GM12891 (cell line): Measurements from ENCODE around the gene ATG10.
"Not testable (repeated sequence)": the region's sequence is repeated elsewhere in the genome, so short reads cannot be mapped to it uniquely, and the experiment has no call there.

Experiments
- DNase-seq: peaks from one replicate; pipeline ENCODE4 v3.0.0; 2011; ENCODE audit warnings: low spot score; ENCODE audit not compliant: insufficient read length
- FAIRE-seq: peaks from 2 replicates; lab custom pipeline; 2011; peaks lifted over from hg19 to GRCh38; lab: Jason Lieb, UNC
- PAX5 ChIP-seq: IDR thresholded peaks from 2 replicates; pipeline ENCODE4 v1.6.1; 2011; ENCODE audit warnings: low read length, moderate library complexity, mild to moderate bottlenecking; ENCODE audit not compliant: insufficient read depth, severe bottlenecking
- POLR2A ChIP-seq: IDR thresholded peaks from 2 replicates; pipeline ENCODE4 v1.6.1; 2011; ENCODE audit warnings: low read depth, low read length, control low read depth
- POLR2AphosphoS5 ChIP-seq: IDR thresholded peaks from 2 replicates; pipeline ENCODE4 v1.6.1; 2011; ENCODE audit warnings: low read depth, low read length, control low read depth
- POU2F2 ChIP-seq: IDR thresholded peaks from 2 replicates; pipeline ENCODE4 v1.6.1; 2011; ENCODE audit warnings: low read depth, mild to moderate bottlenecking, control low read depth, low read length, moderate library complexity
- SPI1 ChIP-seq: IDR thresholded peaks from 2 replicates; pipeline ENCODE4 v1.6.1; 2011; ENCODE audit warnings: low read depth, low read length, control low read depth
- TAF1 ChIP-seq: IDR thresholded peaks from 2 replicates; pipeline ENCODE4 v1.6.1; 2011; ENCODE audit warnings: low read depth, low read length, control low read depth

Gene ATG10

DNA sequence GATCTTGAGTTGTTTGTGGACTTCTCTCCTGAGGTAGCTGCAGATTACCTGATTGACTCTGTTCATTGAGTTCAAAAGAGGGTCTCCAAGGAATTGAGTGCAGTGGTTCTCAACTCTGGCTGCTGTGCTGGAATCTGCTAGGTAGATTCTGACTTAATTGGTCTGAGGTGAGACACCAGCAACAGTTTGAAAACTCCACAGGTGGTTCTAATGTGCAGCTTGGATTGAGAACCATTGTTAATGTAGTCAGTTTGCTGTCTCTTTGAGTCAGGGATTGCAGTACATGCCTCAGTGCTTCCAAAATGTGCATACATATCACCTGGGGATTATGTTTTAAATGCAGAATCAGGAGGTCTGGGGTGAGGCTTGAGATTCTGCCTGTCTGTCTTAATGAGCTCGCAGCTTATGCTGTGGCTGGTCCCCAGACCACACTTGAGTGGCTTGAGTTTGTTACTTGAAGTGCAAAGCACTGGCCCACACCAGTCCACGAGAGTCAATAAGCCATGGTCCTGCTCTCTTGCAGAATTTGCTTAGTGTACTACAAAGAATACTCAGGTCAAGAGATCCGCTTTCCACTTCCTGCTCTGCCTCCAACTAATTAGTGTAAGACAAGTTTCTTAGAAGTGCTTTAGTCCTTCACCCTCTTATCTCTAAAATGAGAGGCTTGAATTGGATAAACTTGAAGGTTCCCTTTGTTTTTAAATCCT, 82.3 kb downstream of the ATG10 start:
- FAIRE-seq (no peak), DNase-seq (no peak)
- TF ChIP-seq SPI1 = no peak
- TF ChIP-seq PAX5 = no peak
- TF ChIP-seq POLR2A = no peak

DNA sequence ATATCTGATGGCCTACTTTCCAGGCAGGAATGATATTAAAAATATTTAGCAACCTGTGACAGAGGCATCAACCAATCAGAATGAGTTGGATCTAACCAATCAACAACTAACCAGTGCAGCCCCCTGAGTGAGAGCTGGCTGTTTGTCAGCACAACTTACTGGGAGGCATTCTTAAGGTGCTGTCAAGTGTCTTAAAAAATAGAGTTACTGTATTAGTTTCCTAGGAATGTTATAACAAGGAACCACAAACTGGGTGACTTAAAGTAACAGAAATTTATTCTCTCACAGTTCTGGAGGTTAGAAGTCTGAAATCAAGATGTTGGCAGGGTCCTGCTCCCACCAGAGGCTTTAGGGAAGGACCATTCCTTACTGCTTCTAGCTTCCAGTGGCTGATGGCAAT, 85.2 kb downstream of the ATG10 start:
- TF ChIP-seq TAF1 (no peak), SPI1 (no peak), PAX5 (no peak), POU2F2 (no peak)
- DNase-seq = no peak
- FAIRE-seq = no peak

DNA sequence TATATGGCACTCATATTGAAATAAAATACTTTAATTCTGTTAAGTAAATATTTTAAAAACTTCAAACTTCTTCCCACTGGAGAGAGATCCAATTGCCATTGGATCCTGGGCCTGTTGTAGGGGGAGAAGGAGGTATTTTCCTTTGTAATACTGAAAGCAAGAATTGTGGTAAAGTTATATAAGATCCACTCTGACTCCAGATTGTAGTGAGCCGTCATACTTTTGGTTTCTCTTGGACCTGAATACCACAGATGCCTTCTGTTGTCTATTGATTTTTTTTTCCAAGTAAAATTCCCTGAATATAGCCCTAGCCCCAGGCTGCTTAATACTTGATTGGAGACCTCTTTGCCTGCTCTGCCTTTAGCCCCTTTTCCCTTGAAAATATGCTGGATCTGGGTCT, 86.9 kb downstream of the ATG10 start:
- no peak for DNase-seq
- FAIRE-seq = no peak
- no peak for TF ChIP-seq POLR2A
- TF ChIP-seq POLR2AphosphoS5 = no peak
- TF ChIP-seq TAF1 = no peak
- TF ChIP-seq SPI1 = no peak
- no peak for TF ChIP-seq PAX5
- TF ChIP-seq POU2F2 = no peak

DNA sequence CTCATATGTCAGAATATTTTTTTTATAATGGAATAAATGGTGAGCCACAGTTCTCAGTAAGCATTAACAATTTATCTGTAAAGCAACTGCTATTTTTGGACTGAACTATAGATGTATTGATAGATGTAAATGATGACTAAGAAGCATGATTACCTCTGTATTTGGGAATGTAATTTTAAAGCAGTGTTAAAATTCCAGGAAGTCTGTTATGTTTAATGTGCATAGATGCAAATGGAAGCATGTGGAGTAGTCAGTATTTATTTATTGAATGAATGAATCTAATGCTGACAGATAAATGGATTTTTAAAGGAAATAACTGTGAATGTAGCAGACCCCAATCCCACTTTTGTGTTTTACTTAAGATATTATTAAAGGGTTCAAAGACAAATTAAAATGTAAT, 95.0 kb downstream of the ATG10 start:
- FAIRE-seq (no peak), DNase-seq (no peak)
- TF ChIP-seq POLR2A (no peak), TAF1 (no peak), SPI1 (no peak), POU2F2 (no peak), POLR2AphosphoS5 (no peak), PAX5 (no peak)

- peak; percentile 26 for FAIRE-seq
- not testable (repeated sequence) for DNase-seq
Observed at GRCh38 chr5:82068042-82068441, 96.2 kb downstream of the ATG10 start.

GRCh38 chr5:82068723-82069122, 96.9 kb downstream of the ATG10 start:
- FAIRE-seq (no peak), DNase-seq (no peak)
- TF ChIP-seq POLR2AphosphoS5 (no peak), PAX5 (no peak), POLR2A (no peak), TAF1 (no peak), SPI1 (no peak), POU2F2 (no peak)

GRCh38 chr5:82072138-82072537, 100.3 kb downstream of the ATG10 start:
- FAIRE-seq (no peak), DNase-seq (no peak)
- TF ChIP-seq POLR2A (no peak), POLR2AphosphoS5 (no peak)

DNA sequence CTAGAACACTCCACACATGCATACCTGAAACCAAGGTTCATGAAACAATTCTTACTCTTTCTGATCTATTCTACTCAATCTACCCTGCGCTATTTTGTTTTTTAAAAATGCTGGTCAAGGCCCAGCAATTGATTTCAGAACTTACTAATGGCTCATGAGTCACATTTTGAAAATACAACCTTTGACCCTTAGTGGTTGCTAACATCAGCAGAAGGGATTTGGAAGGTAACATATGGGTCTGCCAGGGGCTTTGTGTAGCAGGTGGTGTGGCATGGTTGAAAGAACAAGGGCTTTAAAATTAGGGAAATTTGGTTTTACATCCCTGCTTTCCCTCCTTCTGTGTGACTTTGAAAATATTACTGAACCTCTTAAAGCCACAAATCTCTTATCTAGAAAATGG, 101.4 kb downstream of the ATG10 start:
- no peak for DNase-seq
- no peak for FAIRE-seq
- no peak for TF ChIP-seq POLR2AphosphoS5
- no peak for TF ChIP-seq PAX5
- no peak for TF ChIP-seq POLR2A
- no peak for TF ChIP-seq TAF1
- no peak for TF ChIP-seq POU2F2
- no peak for TF ChIP-seq SPI1

GRCh38 chr5:82074950-82075349, 103.1 kb downstream of the ATG10 start:
- TF ChIP-seq POLR2A = no peak
- no peak for TF ChIP-seq SPI1
- TF ChIP-seq POU2F2 = no peak
- TF ChIP-seq PAX5 = no peak
- TF ChIP-seq TAF1 = no peak
- TF ChIP-seq POLR2AphosphoS5 = no peak
- no peak for DNase-seq
- no peak for FAIRE-seq

- DNase-seq (no peak), FAIRE-seq (no peak)
- TF ChIP-seq SPI1 (no peak), POU2F2 (no peak), POLR2AphosphoS5 (no peak), PAX5 (no peak), TAF1 (no peak), POLR2A (no peak)
Observed at GRCh38 chr5:82077496-82077895, 105.7 kb downstream of the ATG10 start.

GRCh38 chr5:82091617-82092016, 119.8 kb downstream of the ATG10 start:
- FAIRE-seq = no peak
- no peak for DNase-seq
- TF ChIP-seq POU2F2 = no peak
- no peak for TF ChIP-seq POLR2AphosphoS5
- TF ChIP-seq PAX5 = no peak
